Activated CD4-positive, CD25-positive, alpha-beta regulatory T cell treated with anti-CD3 and anti-CD28 coated beads, Interleukin-2, amount 50 U/mL, for 24 hours (primary cell): Measurements from ENCODE around the gene TMPRSS11B.
"Not testable (repeated sequence)": the region's sequence is repeated elsewhere in the genome, so short reads cannot be mapped to it uniquely, and the experiment has no call there.

Experiments
- ATAC-seq, 2 donors: fragments of 150-1000 bp; cut with Tn5 transposase; one replicate each; pipeline ENCODE4 v1.10.0; 2021; ENCODE audit warnings: mild to moderate bottlenecking in 1 of 2, moderate library complexity in 1 of 2

Gene TMPRSS11B

DNA sequence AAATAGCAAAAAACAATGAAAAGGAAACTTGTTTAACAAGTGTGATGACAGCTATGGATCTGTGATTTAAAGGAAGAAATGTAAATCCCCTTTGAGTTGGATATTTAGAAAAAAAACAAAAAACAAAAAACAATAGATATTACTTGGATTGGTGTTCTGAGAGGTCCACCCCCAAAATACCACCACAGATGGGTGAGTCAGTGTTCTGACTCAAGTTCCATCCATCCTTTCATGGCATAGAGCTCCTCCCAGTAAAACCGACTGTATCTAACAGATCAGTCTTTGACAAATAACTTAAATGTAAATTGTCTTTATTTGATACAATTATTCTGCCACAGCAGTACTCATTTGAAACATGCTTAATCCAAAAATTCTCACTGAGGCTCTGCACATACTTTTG is 27.4 kb downstream of the TMPRSS11B start:
- ATAC-seq = no peak

DNA sequence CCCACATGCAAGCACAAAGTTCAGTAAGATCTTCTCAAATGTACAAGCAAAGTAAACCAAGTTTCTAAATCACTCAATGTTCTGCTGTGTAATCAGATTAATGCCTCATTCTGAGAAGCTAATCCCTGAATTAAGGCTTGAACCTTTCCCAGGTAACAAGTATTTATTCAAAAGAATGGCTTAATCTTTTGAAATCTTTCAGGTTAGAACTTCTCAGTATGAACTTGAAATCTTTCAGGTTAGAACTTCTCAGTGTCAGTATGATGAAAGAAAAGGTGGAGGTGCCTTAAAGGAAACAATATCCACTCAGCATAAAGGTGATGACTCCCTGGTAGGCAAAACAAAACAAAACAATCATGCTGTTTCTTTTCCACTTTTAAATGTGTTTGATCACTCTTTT is 29.0 kb downstream of the TMPRSS11B start:
- ATAC-seq = no peak

DNA sequence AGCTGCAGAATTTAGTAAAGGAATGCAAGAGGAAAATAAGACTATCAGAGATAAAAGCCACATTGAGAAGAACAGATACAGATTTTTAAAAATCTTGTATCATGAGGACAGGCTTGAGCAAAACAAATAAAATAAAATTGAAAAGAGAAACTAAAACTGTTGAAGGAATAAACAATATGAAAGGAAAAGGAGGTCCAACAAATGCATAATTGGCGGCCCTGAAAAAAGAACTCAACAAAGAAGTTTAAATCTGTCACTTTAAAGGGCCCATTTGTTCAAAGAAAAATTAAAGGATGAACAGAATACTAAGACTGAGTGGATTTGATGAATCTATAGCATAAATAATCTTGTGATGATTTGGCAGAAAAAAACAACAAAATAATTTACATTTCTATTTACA is 36.5 kb downstream of the TMPRSS11B start:
- no peak for ATAC-seq

DNA sequence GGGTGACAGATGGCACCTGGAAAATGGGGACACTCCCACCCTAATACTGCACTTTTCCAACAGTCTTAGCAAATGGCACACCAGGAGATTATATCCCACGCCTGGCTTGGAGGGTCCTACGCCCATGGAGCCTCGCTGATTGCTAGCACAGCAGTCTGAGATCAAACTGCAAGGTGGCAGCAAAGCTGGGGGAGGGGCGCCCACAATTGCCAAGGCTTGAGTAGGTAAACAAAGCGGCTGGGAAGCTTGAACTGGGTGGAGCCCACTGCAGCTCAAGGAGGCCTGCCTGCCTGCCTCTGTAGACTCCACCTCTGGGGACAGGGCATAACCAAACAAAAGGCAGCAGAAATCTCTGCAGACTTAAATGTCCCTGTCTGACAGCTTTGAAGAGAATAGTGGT is 51.2 kb downstream of the TMPRSS11B start:
- ATAC-seq = not testable (repeated sequence)

DNA sequence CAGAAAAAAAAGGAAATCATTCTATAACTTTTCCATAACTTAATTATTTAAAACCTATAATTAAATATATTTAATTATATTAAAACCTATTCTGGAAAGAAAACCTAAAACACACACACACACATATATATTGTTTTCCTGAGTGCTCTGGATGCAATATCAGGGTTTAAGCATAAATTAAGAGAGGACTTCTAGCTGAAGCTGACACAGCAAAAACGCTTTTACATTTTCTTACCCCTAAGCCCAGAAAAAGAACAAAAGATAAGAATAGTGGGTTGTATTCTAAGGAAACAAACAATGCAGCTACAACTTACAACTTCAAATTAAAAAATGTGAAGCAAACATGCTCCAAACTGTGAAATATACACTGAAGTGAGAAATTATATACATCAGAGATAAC is 52.3 kb downstream of the TMPRSS11B start:
- no peak for ATAC-seq

DNA sequence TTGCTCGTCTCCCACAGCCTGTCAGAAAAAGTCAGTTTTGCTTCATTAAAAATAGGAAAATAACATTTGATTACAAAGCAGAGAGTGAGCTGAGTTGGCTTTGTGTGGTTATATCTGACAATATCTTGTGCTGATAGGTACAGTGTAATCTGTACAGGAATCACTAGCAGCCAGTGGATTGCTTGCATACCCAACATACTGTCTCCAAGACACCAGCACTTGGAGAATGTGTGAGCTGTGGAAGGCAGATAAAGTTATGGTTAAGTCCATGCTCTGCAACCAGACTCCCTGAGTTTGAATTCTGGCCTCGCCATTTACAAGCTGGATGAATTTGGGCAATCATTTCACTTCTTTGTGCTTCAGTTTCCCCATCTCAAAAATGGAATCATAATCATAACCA is 58.3 kb downstream of the TMPRSS11B start:
- ATAC-seq = no peak

DNA sequence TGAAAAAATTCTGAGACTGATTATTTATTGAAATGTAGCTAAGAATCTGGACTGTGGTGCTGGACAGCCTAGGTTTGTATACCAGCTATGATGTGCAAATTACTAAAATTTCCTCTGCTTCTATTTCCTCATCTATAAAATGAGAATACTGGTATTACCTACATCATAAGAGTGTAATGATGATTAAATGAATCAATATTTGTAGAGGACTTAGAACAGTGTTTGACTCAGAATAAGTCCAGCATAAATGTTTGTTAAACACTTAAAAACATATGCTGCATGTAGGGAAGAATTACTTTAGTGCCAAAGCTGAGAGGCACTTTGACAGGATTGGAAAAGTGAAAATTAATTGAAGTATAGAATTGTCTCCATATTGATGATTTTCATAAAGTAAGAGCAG is 60.6 kb downstream of the TMPRSS11B start:
- ATAC-seq = no peak

DNA sequence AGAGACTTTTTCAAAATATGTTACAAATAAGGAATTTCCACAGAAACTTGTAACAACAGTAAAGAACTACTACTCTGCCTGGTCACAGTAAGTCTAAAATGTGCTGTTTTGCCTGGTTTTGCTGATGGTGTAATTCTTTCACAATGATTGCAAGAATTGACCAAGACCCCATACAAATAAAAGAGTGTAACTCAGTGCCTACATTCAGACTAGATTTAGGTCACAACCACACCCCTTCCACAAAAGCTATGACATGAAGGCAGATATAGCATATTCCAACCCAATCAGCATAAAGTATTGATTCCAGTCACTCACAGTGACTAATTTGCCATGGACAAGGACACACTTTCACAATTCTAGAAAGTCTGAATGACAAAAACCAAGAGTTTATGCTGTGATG is 62.1 kb downstream of the TMPRSS11B start:
- no peak for ATAC-seq

DNA sequence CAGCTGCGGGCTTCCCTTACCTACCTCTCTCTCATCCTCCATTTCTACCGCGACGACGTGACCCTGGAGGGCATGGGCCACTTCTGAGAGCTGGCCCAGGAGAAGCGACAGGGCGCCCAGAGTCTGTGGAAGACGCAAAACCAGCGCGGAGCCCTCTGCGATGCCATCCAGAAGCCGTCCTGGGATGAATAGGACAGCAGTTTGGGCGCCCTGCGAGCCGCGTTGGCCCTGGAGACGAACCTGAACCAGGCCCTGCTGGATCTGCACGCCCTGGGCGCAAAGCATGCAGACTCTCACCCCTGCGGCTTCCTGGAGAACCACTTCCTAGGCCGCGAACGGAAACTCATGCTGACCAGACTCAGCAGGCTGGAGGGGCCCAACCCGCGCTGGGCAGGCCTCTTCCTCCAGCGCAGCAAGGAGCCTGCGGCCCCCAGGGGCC is 63.1 kb downstream of the TMPRSS11B start:
- no peak for ATAC-seq

DNA sequence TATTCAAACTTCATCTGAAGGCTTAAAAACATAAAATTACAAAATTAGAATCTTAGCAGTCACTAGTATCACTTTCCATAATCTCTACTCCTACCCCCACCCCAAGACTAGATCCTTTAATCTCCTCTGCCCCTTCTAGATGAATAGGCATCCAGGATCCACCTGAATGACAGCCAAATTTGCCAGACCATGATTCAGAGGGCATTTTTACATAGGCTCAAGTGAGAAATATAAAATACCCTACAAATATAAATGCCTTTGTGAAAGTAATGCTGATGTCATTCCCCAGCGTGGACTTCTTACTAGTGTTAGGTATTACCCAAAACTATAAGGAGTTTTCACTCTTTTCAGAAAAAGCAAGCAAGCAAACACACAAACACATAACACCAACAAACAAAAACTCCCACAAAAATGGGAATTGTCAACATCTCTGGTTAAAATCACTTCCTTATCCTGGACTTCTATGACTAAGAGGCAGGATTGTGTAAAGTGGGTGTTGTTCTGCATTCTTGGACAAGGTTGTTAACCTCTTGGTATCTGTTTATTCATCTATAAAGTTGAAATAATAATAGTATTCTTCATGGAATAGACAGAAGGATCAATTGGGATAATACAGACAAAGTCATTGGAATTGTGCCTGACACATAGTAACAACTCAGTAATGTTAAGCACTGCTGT is 64.5 kb downstream of the TMPRSS11B start:
- ATAC-seq = no peak

DNA sequence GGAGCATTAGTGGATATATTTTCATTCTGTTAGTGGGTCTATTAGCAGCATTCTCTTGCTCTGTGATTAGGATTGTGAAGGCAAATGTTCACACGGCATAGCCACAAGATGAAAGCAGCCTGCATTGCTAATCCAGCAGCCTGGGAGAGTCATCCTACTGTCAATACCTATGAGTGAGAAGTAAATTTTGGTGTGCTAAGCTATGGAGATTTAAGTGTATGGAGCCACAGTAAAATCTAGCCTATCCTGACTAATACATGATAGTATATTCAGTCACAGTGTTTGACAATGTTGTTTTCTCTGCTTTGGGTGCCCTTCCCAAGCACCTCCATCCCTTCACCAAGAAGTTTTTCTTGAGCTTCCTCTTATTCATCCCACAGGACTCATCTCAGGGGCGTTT is 68.6 kb downstream of the TMPRSS11B start:
- no peak for ATAC-seq
